HAP-1 (cell line): Measurements from ENCODE around the gene IGF2.
"Not testable (repeated sequence)": the region's sequence is repeated elsewhere in the genome, so short reads cannot be mapped to it uniquely, and the experiment has no call there.

Experiments used
- DNase-seq, 2 experiments: peaks; one replicate each; pipeline ENCODE4 v3.0.0-alpha.2; 2016 to 2020; ENCODE audit warnings: low spot score in 2 of 2
- H3K27me3 ChIP-seq: fragments of 250-450 bp; sonication (Bioruptor Pico); 2 replicates; pipeline ENCODE4 v1.5.1; 2020; ENCODE audit warnings: low read depth, mild to moderate bottlenecking, moderate library complexity
- H3K36me3 ChIP-seq: fragments of 250-450 bp; sonication (Bioruptor Pico); replicated peaks from 2 replicates; pipeline ENCODE4 v1.5.1; 2020; ENCODE audit warnings: mild to moderate bottlenecking
- H3K4me1 ChIP-seq: fragments of 250-450 bp; sonication (Bioruptor Pico); 2 replicates; pipeline ENCODE4 v1.5.1; 2020; ENCODE audit warnings: mild to moderate bottlenecking
- H3K4me3 ChIP-seq: fragments of 250-450 bp; sonication (Bioruptor Pico); 2 replicates; pipeline ENCODE4 v1.5.1; 2020; ENCODE audit warnings: mild to moderate bottlenecking, moderate library complexity
- H3K9me3 ChIP-seq: fragments of 250-450 bp; sonication (Bioruptor Pico); 2 replicates; pipeline ENCODE4 v1.5.1; 2020; ENCODE audit warnings: mild to moderate bottlenecking, moderate library complexity
- in situ Hi-C: fragments of 300-500 bp; cut with MboI; formaldehyde crosslinking; loops from 3 replicates; pipeline ENCODE4 v1.14.3; 2020; ENCODE audit warnings: low sequenced_read_pairs, inconsistent platforms, mixed read lengths

IGF2 gene

DNA sequence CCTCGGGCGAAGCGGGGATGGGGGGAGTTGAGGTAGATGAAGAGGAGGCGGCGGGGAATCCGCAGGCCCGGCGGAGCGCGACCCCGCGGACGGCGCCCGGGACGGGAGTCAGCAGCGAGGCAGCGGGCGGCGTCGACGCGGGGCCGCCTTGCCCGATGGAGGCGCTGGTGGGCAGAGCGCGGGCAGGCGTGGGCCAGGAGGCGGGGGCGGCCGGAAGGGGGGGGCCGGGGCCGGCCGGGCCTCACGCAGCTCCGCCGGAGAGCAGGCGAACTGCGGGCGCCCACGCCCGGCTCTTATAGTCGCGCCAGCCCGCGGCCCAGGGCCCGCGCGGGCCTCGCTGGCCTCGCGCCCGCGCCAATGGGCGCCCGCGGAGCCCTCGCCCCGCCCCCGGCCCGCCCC, at the start of gene IGF2:
Gene IGF2, minus strand, starts transcription at position 267 of the 399 bp plus-strand sequence. CDS start 3,866 bp downstream, outside the sequence.
- in situ Hi-C loops: no loop called here

GRCh38 chr11:2188745-2189144, 49.6 kb upstream of the IGF2 start:
- no peak overlapping the region for H3K4me3 ChIP-seq
- no peaks in the 10 kb centered on the region for H3K9me3 ChIP-seq
- in situ Hi-C loops: loop anchor here (5.0 to 25.0 kb wide), 2 partner anchors 229 to 699 kb away; partner anchors contain the start of gene CDKN1C
- no peak for DNase-seq
- H3K4me1 ChIP-seq: no peaks in the 10 kb centered on the region
- H3K27me3 ChIP-seq: peaks cover 10% of the 10 kb centered on the region
- H3K36me3 ChIP-seq: no peaks in the 10 kb centered on the region

More for the DNA sequence above, at the start of gene IGF2:
- H3K4me3 ChIP-seq: no peak within 1 kb of the TSS
- no peaks in the 10 kb centered on the region for H3K9me3 ChIP-seq
- no peaks in the 10 kb centered on the region for H3K4me1 ChIP-seq
- H3K36me3 ChIP-seq: no peaks in the 10 kb centered on the region
- DNase-seq: no peak
- H3K27me3 ChIP-seq: peaks cover 71% of the 10 kb centered on the region

DNA sequence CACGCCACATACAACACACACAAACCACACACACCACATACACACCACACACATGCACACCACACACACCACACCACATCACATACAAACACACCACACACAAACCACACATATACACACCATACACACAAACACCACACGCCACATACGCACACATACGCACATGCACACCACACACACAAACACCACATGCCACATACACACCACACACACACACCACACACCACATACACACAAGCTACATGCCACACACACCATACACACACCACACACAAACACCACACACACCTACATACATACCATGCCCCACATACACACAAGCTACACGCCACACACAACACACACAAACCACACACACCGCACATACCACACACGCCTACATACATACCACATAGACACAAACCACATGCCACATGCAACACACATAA, 48.1 kb upstream of the IGF2 start:
- in situ Hi-C loops: loop anchor here (5.0 to 25.0 kb wide), 2 partner anchors 230 to 700 kb away; partner anchors contain the start of gene CDKN1C
- no peak overlapping the region for H3K4me3 ChIP-seq

DNA sequence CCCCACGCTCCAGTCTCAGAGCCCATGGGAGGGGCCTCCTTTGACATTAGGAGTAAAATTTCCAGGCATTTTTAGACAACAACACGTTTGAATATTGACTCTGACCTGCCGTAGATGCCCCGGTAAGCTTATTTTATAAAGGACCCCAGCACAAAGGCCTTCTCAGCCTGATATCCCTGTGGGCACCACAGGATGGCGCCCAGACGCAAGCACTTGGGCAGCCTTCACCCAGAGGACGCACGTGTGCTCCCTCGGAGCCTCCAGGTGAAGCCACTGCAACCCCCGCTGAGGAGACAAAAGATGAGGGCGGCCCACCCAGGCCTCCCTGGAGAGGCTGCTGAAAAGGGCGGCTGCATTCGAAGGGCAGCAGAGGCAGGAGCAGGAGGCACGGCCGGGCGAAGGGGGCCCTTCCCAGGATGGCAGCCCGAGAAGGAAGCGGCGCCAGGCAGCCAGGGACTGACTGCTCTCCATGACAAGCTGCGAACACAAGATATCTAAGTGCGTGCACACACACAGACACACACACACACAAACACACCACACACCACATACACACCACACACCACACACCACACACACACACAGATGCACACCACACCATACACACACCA, 47.6 kb upstream of the IGF2 start:
- peaks cover 13% of the 10 kb centered on the region for H3K27me3 ChIP-seq
- no peak overlapping the region for H3K4me3 ChIP-seq
- DNase-seq: peak; percentile 13 to 60
- H3K4me1 ChIP-seq: no peaks in the 10 kb centered on the region
- H3K9me3 ChIP-seq: no peaks in the 10 kb centered on the region
- H3K36me3 ChIP-seq: no peaks in the 10 kb centered on the region
- in situ Hi-C loops: loop anchor here (5.0 to 25.0 kb wide), 2 partner anchors 231 to 701 kb away; partner anchors contain the start of gene CDKN1C

More for the DNA sequence above, 48.1 kb upstream of the IGF2 start:
- no peaks in the 10 kb centered on the region for H3K4me1 ChIP-seq
- no peaks in the 10 kb centered on the region for H3K9me3 ChIP-seq
- no peaks in the 10 kb centered on the region for H3K36me3 ChIP-seq
- H3K27me3 ChIP-seq: peaks cover 13% of the 10 kb centered on the region
- DNase-seq: no peak

- H3K9me3 ChIP-seq: no peaks in the 10 kb centered on the region
- no peak for DNase-seq
- H3K36me3 ChIP-seq: no peaks in the 10 kb centered on the region
- in situ Hi-C loops: loop anchor here (5.0 to 25.0 kb wide), 2 partner anchors 232 to 702 kb away; partner anchors contain the start of gene CDKN1C
- H3K4me3 ChIP-seq: no peak overlapping the region
- no peaks in the 10 kb centered on the region for H3K4me1 ChIP-seq
- H3K27me3 ChIP-seq: peaks cover 13% of the 10 kb centered on the region
Measured at GRCh38 chr11:2185324-2186085, 46.3 kb upstream of the IGF2 start.

GRCh38 chr11:2182692-2183474, 43.7 kb upstream of the IGF2 start:
- no peak for DNase-seq
- Histone ChIP-seq H3K9me3 (no peaks in the 10 kb centered on the region), H3K36me3 (no peaks in the 10 kb centered on the region), H3K4me3 (no peak overlapping the region), H3K27me3 (peaks cover 13% of the 10 kb centered on the region), H3K4me1 (no peaks in the 10 kb centered on the region)
- in situ Hi-C loops: loop anchor here (25.0 kb wide), 1 partner anchor 704 kb away; the partner anchor contains the start of gene CDKN1C

- no peaks in the 10 kb centered on the region for H3K4me1 ChIP-seq
- no peaks in the 10 kb centered on the region for H3K9me3 ChIP-seq
- peaks cover 13% of the 10 kb centered on the region for H3K27me3 ChIP-seq
- H3K4me3 ChIP-seq: no peak overlapping the region
- in situ Hi-C loops: loop anchor here (25.0 kb wide), 1 partner anchor 705 kb away; the partner anchor contains the start of gene CDKN1C
- no peaks in the 10 kb centered on the region for H3K36me3 ChIP-seq
- no peak for DNase-seq
Measured at GRCh38 chr11:2182075-2182474, 42.9 kb upstream of the IGF2 start.

GRCh38 chr11:2180789-2181370, 41.7 kb upstream of the IGF2 start:
- H3K36me3 ChIP-seq: no peaks in the 10 kb centered on the region
- peaks cover 12% of the 10 kb centered on the region for H3K27me3 ChIP-seq
- no peaks in the 10 kb centered on the region for H3K4me1 ChIP-seq
- no peaks in the 10 kb centered on the region for H3K9me3 ChIP-seq
- in situ Hi-C loops: loop anchor here (25.0 kb wide), 1 partner anchor 706 kb away; the partner anchor contains the start of gene CDKN1C
- no peak overlapping the region for H3K4me3 ChIP-seq
- DNase-seq: no peak

DNA sequence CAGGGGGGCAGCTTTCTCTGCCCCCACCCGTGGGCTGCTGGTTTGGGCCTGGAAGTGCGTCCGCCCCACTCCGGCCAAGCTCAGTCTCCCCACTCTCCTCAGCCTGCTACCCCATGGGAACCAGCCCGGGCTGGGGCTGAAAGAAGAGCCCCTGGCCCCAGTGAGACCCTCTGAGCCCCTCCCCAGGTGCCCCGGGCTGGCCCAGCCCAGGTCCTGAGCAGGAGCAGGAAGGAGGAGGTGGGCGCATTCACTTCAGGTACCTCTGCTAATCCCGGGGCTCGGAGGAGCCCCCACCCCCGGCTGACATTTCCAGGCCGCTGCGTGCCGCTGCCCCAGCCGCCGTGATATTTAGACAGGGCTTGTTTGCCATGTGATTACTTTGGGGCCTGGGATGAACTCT, 41.2 kb upstream of the IGF2 start:
- H3K36me3 ChIP-seq: no peaks in the 10 kb centered on the region
- H3K4me1 ChIP-seq: no peaks in the 10 kb centered on the region
- H3K27me3 ChIP-seq: peaks cover 7% of the 10 kb centered on the region
- no peak for DNase-seq
- in situ Hi-C loops: loop anchor here (25.0 kb wide), 1 partner anchor 707 kb away; the partner anchor contains the start of gene CDKN1C
- H3K4me3 ChIP-seq: no peak overlapping the region
- no peaks in the 10 kb centered on the region for H3K9me3 ChIP-seq

DNA sequence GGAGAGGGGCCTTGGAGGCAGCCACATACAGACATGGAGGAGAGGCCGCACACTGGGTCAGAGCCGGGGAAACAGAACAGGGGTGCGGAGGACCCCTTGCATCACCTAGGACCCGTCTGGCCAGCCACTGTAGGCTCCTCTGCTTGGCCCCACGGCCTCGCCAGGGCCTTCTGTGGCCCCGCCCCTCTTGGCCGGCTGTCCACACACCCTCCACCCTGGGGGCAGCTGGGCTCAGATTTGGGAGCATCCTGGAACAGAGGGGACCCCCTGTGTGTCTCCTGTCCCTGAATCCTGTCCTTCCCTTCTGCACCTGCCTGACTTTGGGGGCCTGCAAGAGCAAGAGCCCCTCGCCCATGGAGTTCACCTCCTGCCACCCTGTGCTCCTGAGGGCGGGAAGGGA, 40.3 kb upstream of the IGF2 start:
- in situ Hi-C loops: loop anchor here (25.0 kb wide), 1 partner anchor 708 kb away; the partner anchor contains the start of gene CDKN1C

DNA sequence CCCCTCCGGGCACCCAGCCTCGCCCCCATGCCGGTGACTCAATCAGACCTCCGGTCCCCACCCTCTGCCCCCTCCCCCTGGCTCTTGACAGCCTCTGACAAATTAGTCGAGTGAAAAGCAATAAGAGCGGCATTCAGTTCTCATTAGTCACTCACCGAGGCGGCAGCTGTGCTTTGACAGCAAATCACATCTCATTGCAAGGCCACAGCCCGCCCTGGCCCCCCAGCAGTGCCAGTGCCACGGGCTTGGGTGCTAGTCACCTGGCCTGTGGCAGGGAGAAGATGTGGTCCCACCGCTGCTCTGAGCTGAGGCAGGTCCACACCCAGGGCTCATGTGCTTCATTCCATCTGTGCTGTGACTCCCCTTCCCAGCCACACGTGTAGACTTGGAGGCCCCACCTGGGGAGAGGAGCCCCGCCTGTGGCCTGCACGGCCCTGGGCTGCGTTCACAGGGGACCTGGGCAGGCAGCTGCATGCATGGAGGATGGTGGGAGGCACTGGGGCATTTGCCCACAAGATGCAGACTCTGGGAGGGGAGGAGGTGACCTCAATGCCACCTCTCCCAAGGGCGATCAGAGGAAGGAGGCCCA, 39.8 kb upstream of the IGF2 start:
- H3K36me3 ChIP-seq: no peaks in the 10 kb centered on the region
- in situ Hi-C loops: loop anchor here (25.0 kb wide), 1 partner anchor 708 kb away; the partner anchor contains the start of gene CDKN1C

More for the DNA sequence above, 40.3 kb upstream of the IGF2 start:
- H3K27me3 ChIP-seq: peaks cover 3% of the 10 kb centered on the region; the same call in 1 of the 2 replicates
- no peak for DNase-seq
- no peaks in the 10 kb centered on the region for H3K4me1 ChIP-seq
- no peaks in the 10 kb centered on the region for H3K36me3 ChIP-seq
- H3K9me3 ChIP-seq: no peaks in the 10 kb centered on the region
- H3K4me3 ChIP-seq: no peak overlapping the region

DNA sequence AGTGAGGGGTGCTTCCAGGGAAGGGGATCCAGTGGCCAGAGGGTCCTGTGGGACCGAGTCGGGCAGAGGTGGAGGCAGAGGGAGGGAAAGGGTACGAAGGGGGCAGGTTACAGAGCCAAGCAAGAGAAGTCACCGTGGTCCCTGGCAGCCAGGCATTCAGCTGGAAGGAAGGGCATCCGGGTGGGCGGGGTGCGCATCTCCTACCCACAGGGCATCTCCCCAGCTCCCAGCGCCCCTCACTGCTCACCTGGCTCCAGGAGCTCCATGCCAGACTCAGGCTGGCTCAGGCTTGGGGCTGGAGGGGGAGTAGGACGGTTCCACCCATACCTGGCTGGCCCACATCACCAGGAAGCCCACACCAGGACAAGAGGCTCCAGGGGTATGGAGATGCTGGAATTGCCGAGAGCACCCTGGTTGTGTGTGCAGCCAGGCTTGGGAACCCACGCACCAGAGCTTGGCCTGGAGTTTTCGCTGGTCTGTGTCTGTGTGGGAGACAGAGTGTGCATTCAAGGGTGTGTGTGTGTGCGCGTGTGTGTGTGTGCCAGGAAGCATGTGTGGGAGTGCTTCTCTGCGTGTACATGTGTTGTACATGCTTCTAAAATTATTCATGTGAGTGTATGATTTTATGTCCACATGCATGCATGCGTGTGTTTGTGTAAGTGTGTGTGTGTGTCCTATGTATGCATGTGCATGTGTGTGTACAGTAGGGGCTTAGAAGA, 39.0 kb upstream of the IGF2 start:
- H3K4me3 ChIP-seq, H3K9me3 ChIP-seq, DNase-seq, H3K36me3 ChIP-seq, H3K4me1 ChIP-seq, H3K27me3 ChIP-seq: not testable (repeated sequence)
- in situ Hi-C loops: loop anchor here (25.0 kb wide), 1 partner anchor 709 kb away; the partner anchor contains the start of gene CDKN1C

More for the DNA sequence above, 39.8 kb upstream of the IGF2 start:
- peaks cover 3% of the 10 kb centered on the region; the same call in 1 of the 2 replicates for H3K27me3 ChIP-seq
- DNase-seq: no peak
- H3K9me3 ChIP-seq: no peaks in the 10 kb centered on the region
- H3K4me1 ChIP-seq: no peaks in the 10 kb centered on the region
- no peak overlapping the region for H3K4me3 ChIP-seq
